ENCODE measurements around the gene DDX28. TPM values are rescaled to one million over a fixed set of nuclear protein-coding genes. Genes with fewer than 3 reads are reported as not detected.

Gene DDX28
- polyA plus RNA-seq, 1 donor from 2014 or later, result 13.9 TPM

DNA sequence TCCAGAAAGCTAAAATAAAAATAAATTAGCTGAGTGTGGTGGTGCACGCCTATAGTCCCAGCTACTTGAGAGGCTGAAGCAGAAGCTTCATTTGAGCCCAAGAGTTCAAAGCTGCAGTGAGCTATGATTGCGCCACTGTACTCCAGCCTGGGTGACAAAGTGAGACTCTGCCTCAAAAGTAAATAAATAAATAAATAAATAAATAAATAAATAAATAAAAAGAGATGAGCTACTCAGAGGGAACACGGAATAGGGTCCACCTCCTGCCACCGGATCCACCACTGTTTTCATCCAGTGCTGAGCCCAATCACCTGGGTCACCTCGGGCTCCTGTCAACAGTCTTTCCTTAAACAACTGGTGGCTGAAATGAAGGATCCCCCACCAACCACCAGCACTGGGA lies 36.1 kb downstream of the DDX28 start:
- Histone ChIP-seq H2AFZ (ENCODE audit: low read depth, low read length) (no peak overlapping the region), H3K4me3 (ENCODE audit: low read length) (no peak overlapping the region), H3K9me2 (ENCODE audit: insufficient read depth, low read length) (no peaks in the 10 kb centered on the region), H3K79me2 (replicated peaks; ENCODE audit: insufficient read depth, low read length) (no peaks in the 10 kb centered on the region), H4K20me1 (ENCODE audit: insufficient read depth) (no peaks in the 10 kb centered on the region), H3K27ac (ENCODE audit: low read length) (no peak overlapping the region), H3K27me3 (ENCODE audit: insufficient read depth, low read depth, low read length) (no peaks in the 10 kb centered on the region), H3K4me2 (ENCODE audit: low read length) (no peak overlapping the region), H3K9ac (ENCODE audit: low read length) (no peak overlapping the region), H3F3A (ENCODE audit: insufficient read depth, low read length, poor library complexity, severe bottlenecking) (no peaks in the 10 kb centered on the region), H3K36me3 (ENCODE audit: insufficient read depth, low read length) (no peaks in the 10 kb centered on the region), H3K9me3 (ENCODE audit: low read length) (no peaks in the 10 kb centered on the region)
- TF ChIP-seq RAD21 (conservative IDR thresholded peaks at IDR 0.05), result no peak
- no peak for TF ChIP-seq EZH2 (IDR thresholded peaks at IDR 0.05; ENCODE audit: borderline replicate concordance, insufficient read depth, low read length, poor library complexity, severe bottlenecking)
- TF ChIP-seq SMC3 (conservative IDR thresholded peaks at IDR 0.05; ENCODE audit: poor library complexity), result no peak
- no peak for TF ChIP-seq EP300 (conservative IDR thresholded peaks at IDR 0.05; ENCODE audit: poor library complexity, severe bottlenecking)
- TF ChIP-seq POLR2AphosphoS5 (IDR thresholded peaks at IDR 0.05), result no peak
- TF ChIP-seq, protein P1, sequence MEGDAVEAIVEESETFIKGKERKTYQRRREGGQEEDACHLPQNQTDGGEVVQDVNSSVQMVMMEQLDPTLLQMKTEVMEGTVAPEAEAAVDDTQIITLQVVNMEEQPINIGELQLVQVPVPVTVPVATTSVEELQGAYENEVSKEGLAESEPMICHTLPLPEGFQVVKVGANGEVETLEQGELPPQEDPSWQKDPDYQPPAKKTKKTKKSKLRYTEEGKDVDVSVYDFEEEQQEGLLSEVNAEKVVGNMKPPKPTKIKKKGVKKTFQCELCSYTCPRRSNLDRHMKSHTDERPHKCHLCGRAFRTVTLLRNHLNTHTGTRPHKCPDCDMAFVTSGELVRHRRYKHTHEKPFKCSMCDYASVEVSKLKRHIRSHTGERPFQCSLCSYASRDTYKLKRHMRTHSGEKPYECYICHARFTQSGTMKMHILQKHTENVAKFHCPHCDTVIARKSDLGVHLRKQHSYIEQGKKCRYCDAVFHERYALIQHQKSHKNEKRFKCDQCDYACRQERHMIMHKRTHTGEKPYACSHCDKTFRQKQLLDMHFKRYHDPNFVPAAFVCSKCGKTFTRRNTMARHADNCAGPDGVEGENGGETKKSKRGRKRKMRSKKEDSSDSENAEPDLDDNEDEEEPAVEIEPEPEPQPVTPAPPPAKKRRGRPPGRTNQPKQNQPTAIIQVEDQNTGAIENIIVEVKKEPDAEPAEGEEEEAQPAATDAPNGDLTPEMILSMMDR (IDR thresholded peaks at IDR 0.05; ENCODE audit: poor library complexity, severe bottlenecking), result no peak
- no peak for TF ChIP-seq TAF1 (IDR thresholded peaks at IDR 0.05; ENCODE audit: low read depth)
- no peak for TF ChIP-seq MXI1 (conservative IDR thresholded peaks at IDR 0.05; ENCODE audit: poor library complexity, severe bottlenecking)

DNA sequence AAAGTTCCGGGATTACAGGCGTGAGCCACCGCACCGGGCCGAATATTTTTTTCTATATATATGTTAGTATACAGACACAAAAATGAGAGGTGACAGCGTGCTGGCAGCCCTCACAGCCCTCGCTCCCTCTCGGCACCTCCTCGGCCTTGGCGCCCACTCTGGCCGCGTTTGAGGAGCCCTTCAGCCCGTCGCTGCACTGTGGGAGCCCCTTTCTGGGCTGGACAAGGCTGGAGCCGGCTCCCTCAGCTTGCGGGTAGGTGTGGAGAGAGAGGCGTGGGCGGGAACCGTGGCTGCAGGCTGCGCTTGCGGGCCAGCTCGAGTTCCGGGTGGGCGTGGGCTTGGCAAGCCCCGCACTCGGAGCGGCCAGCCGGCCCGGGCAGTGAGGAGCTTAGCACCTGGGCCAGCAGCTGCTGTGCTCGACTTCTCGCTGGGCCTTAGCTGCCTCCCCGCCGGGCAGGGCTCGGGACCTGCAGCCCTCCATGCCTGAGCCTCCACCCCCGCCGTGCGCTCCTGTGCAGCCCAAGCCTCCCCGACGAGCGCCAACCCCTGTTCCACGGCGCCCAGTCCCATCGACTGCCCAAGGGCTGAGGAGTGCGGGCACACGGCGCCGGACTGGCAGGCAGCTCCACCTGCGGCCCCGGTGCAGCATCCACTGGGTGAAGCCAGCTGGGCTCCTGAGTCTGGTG lies 40.9 kb downstream of the DDX28 start:
- Histone ChIP-seq H3K9ac (ENCODE audit: low read length) (no peak overlapping the region), H4K20me1 (ENCODE audit: insufficient read depth) (no peaks in the 10 kb centered on the region), H3K9me3 (ENCODE audit: low read length) (no peaks in the 10 kb centered on the region), H3F3A (ENCODE audit: insufficient read depth, low read length, poor library complexity, severe bottlenecking) (no peaks in the 10 kb centered on the region), H3K36me3 (ENCODE audit: insufficient read depth, low read length) (no peaks in the 10 kb centered on the region), H3K27ac (ENCODE audit: low read length) (no peak overlapping the region), H2AFZ (ENCODE audit: low read depth, low read length) (no peak overlapping the region), H3K79me2 (replicated peaks; ENCODE audit: insufficient read depth, low read length) (no peaks in the 10 kb centered on the region), H3K4me3 (ENCODE audit: low read length) (no peak overlapping the region), H3K27me3 (ENCODE audit: insufficient read depth, low read depth, low read length) (no peaks in the 10 kb centered on the region), H3K4me2 (ENCODE audit: low read length) (no peak overlapping the region), H3K9me2 (ENCODE audit: insufficient read depth, low read length) (no peaks in the 10 kb centered on the region)
- TF ChIP-seq RAD21 (conservative IDR thresholded peaks at IDR 0.05) (no peak), EP300 (conservative IDR thresholded peaks at IDR 0.05; ENCODE audit: poor library complexity, severe bottlenecking) (no peak), MXI1 (conservative IDR thresholded peaks at IDR 0.05; ENCODE audit: poor library complexity, severe bottlenecking) (no peak), EZH2 (IDR thresholded peaks at IDR 0.05; ENCODE audit: borderline replicate concordance, insufficient read depth, low read length, poor library complexity, severe bottlenecking) (no peak), POLR2AphosphoS5 (IDR thresholded peaks at IDR 0.05) (no peak), SMC3 (conservative IDR thresholded peaks at IDR 0.05; ENCODE audit: poor library complexity) (no peak), TAF1 (IDR thresholded peaks at IDR 0.05; ENCODE audit: low read depth) (no peak)
- TF ChIP-seq, protein P1 (IDR thresholded peaks at IDR 0.05; ENCODE audit: poor library complexity, severe bottlenecking), result no peak
- TF ChIP-seq, protein P2, sequence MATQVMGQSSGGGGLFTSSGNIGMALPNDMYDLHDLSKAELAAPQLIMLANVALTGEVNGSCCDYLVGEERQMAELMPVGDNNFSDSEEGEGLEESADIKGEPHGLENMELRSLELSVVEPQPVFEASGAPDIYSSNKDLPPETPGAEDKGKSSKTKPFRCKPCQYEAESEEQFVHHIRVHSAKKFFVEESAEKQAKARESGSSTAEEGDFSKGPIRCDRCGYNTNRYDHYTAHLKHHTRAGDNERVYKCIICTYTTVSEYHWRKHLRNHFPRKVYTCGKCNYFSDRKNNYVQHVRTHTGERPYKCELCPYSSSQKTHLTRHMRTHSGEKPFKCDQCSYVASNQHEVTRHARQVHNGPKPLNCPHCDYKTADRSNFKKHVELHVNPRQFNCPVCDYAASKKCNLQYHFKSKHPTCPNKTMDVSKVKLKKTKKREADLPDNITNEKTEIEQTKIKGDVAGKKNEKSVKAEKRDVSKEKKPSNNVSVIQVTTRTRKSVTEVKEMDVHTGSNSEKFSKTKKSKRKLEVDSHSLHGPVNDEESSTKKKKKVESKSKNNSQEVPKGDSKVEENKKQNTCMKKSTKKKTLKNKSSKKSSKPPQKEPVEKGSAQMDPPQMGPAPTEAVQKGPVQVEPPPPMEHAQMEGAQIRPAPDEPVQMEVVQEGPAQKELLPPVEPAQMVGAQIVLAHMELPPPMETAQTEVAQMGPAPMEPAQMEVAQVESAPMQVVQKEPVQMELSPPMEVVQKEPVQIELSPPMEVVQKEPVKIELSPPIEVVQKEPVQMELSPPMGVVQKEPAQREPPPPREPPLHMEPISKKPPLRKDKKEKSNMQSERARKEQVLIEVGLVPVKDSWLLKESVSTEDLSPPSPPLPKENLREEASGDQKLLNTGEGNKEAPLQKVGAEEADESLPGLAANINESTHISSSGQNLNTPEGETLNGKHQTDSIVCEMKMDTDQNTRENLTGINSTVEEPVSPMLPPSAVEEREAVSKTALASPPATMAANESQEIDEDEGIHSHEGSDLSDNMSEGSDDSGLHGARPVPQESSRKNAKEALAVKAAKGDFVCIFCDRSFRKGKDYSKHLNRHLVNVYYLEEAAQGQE (IDR thresholded peaks at IDR 0.05; ENCODE audit: borderline replicate concordance), result no peak

Measured in neural cell (in vitro differentiated cells).